Measurements from ENCODE around the gene ERBB4.

DNA sequence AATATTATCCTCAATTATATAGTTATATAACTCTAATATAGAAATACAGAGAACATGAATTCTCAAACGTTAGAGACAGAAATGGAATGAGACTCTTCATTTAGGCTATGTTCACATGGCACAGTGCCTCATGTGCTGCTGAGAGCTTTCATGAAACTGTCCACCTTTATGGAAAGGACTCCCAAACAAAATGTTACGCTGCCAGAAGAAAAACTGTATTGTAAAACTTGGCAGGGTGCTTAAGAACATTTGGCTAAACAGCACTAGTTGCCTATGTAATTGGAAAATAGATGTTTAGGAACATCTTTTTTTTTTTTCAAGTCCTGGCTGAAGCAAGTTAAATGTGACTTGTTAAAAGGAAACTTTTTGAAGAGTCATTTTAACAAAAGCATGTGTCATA lies 396.0 kb downstream of the ERBB4 start:
- TF ChIP-seq, protein P1, sequence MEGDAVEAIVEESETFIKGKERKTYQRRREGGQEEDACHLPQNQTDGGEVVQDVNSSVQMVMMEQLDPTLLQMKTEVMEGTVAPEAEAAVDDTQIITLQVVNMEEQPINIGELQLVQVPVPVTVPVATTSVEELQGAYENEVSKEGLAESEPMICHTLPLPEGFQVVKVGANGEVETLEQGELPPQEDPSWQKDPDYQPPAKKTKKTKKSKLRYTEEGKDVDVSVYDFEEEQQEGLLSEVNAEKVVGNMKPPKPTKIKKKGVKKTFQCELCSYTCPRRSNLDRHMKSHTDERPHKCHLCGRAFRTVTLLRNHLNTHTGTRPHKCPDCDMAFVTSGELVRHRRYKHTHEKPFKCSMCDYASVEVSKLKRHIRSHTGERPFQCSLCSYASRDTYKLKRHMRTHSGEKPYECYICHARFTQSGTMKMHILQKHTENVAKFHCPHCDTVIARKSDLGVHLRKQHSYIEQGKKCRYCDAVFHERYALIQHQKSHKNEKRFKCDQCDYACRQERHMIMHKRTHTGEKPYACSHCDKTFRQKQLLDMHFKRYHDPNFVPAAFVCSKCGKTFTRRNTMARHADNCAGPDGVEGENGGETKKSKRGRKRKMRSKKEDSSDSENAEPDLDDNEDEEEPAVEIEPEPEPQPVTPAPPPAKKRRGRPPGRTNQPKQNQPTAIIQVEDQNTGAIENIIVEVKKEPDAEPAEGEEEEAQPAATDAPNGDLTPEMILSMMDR (IDR thresholded peaks at IDR 0.05) = no peak
- TF ChIP-seq POLR2AphosphoS5 (IDR thresholded peaks at IDR 0.05) (no peak), EP300 (IDR thresholded peaks at IDR 0.05) (no peak), POLR2A (IDR thresholded peaks at IDR 0.05) (no peak)
